Gastrocnemius medialis (tissue), 4 donors: ENCODE measurements around the gene SNX24. TPM values are rescaled to one million over a fixed set of nuclear protein-coding genes. Genes with fewer than 3 reads are reported as not detected.
A peak's percentile ranks its signal among the peaks of the same experiment; 100 is the strongest.

Experiments
- ATAC-seq, 2 donors: fragments of 150-250 bp; one replicate each; pipeline ENCODE4 v1.9.1; 2016
- DNase-seq, 2 donors: peaks; one replicate each; pipeline ENCODE4 v3.0.0-alpha.2; 2019
- H3K27ac ChIP-seq, 4 donors: fragments of 200-600 bp; sonication (generic); 1 replicate in 1 of 4; 2 replicates in 3 of 4; pipeline ENCODE4 v1.5.1; 2016 to 2018; ENCODE audit warnings: mild to moderate bottlenecking in 2 of 4, moderate library complexity in 1 of 4
- H3K27me3 ChIP-seq, 3 donors: fragments of 200-600 bp; sonication (generic) in 2 of 3; 1 replicate in 1 of 3; 2 replicates in 2 of 3; pipeline versions ENCODE4 v1.5.1 to v1.6.0; 2016 to 2019; ENCODE audit warnings: mild to moderate bottlenecking in 1 of 3, moderate library complexity in 1 of 3
- H3K36me3 ChIP-seq, 2 donors: fragments of 200-600 bp; sonication (generic) in 1 of 2; one replicate each; pipeline ENCODE4 v1.5.1; 2017 to 2018
- H3K4me1 ChIP-seq, 2 donors: fragments of 200-600 bp; sonication (generic) in 1 of 2; one replicate each; pipeline ENCODE4 v1.5.1; 2016 to 2017; ENCODE audit warnings: mild to moderate bottlenecking in 2 of 2
- H3K4me3 ChIP-seq, 4 donors: fragments of 200-600 bp; sonication (generic) in 3 of 4; 1 replicate in 1 of 4; 2 replicates in 3 of 4; pipeline ENCODE4 v1.5.1; 2016 to 2019; ENCODE audit warnings: mild to moderate bottlenecking in 2 of 4
- H3K9me3 ChIP-seq, 3 donors: fragments of 200-600 bp; sonication (generic) in 2 of 3; 1 replicate in 1 of 3; 2 replicates in 2 of 3; pipeline ENCODE4 v1.5.1; 2016 to 2019
- CTCF ChIP-seq, 5 experiments: fragments of 450-650 bp in 3 of 5; fragments of 200-600 bp in 2 of 5; sonication (generic) in 2 of 5; IDR thresholded peaks in 4 of 5; conservative IDR thresholded peaks in 1 of 5; 1 replicate in 4 of 5; 2 replicates in 1 of 5; pipeline ENCODE4 v1.5.1; 2016 to 2019; ENCODE audit warnings: antibody characterized with exemption in 5 of 5, mild to moderate bottlenecking in 3 of 5, moderate library complexity in 3 of 5
- POLR2A ChIP-seq, 2 donors: fragments of 450-650 bp; IDR thresholded peaks; one replicate each; pipeline ENCODE4 v1.6.1; 2017; ENCODE audit warnings: antibody characterized with exemption in 2 of 2, mild to moderate bottlenecking in 2 of 2, moderate library complexity in 2 of 2
- in situ Hi-C, 4 donors: fragments of 200-750 bp; cut with MboI; loops; one replicate each; pipeline versions ENCODE4 v1.15.0 to v1.8.0; 2017; ENCODE audit warnings: low sequenced_read_pairs in 4 of 4
- intact Hi-C: fragments of 100-400 bp; cut with DNase I; formaldehyde crosslinking; loops from one replicate; pipeline ENCODE4 v1.15.1; 2023; ENCODE audit warnings: low total_unique reads
- total RNA-seq, 4 donors: library from RNA; depleted of rRNA; stranded (reverse); fragments of >200 nt; gene quantifications; one replicate each; pipeline versions ENCODE4 v1.1.0 to v1.2.3, GENCODE V29; 2016

The SNX24 gene
- total RNA-seq, 4 donors from 2014 or later = 6.9 to 17.8 (median 10.6) TPM

- no peaks in the 10 kb centered on the region for H3K9me3 ChIP-seq
- intact Hi-C loops (no loop called here), in situ Hi-C loops (no loop called here)
- no peaks in the 10 kb centered on the region for H3K4me1 ChIP-seq
- H3K27me3 ChIP-seq = no peaks in the 10 kb centered on the region
- no peaks in the 10 kb centered on the region for H3K36me3 ChIP-seq
- no peak for ATAC-seq
- no peak for TF ChIP-seq CTCF (IDR thresholded peaks at IDR 0.05 in 4 of 5, conservative IDR thresholded peaks at IDR 0.05 in 1 of 5)
- no peak overlapping the region for H3K4me3 ChIP-seq
- H3K27ac ChIP-seq = no peak overlapping the region
- DNase-seq = no peak
These were observed 49.7 kb downstream of the SNX24 start for GRCh38 chr5:122895141-122895540.

- Histone ChIP-seq H3K9me3 (no peaks in the 10 kb centered on the region), H3K27me3 (no peaks in the 10 kb centered on the region), H3K4me1 (no peaks in the 10 kb centered on the region), H3K4me3 (no peak overlapping the region), H3K36me3 (no peaks in the 10 kb centered on the region), H3K27ac (no peak overlapping the region)
- intact Hi-C loops = no loop called here
- no peak for ATAC-seq
- no peak for DNase-seq
- in situ Hi-C loops = no loop called here
- TF ChIP-seq POLR2A (IDR thresholded peaks at IDR 0.05) = no peak
- TF ChIP-seq CTCF (IDR thresholded peaks at IDR 0.05 in 4 of 5, conservative IDR thresholded peaks at IDR 0.05 in 1 of 5) = peak in 3 of 5 experiments; percentile 7 to 54 (median 45)
These were observed 51.3 kb downstream of the SNX24 start for GRCh38 chr5:122896598-122897282.

- Histone ChIP-seq H3K36me3 (no peaks in the 10 kb centered on the region), H3K27ac (no peak overlapping the region), H3K27me3 (no peaks in the 10 kb centered on the region), H3K4me1 (no peaks in the 10 kb centered on the region), H3K9me3 (no peaks in the 10 kb centered on the region), H3K4me3 (no peak overlapping the region)
- DNase-seq (no peak), ATAC-seq (no peak)
- intact Hi-C loops (no loop called here), in situ Hi-C loops (no loop called here)
- TF ChIP-seq CTCF (IDR thresholded peaks at IDR 0.05 in 4 of 5, conservative IDR thresholded peaks at IDR 0.05 in 1 of 5) (no peak), POLR2A (IDR thresholded peaks at IDR 0.05) (no peak)
These were observed 51.8 kb downstream of the SNX24 start for GRCh38 chr5:122897283-122897602.

- TF ChIP-seq CTCF (IDR thresholded peaks at IDR 0.05 in 4 of 5, conservative IDR thresholded peaks at IDR 0.05 in 1 of 5) (no peak), POLR2A (IDR thresholded peaks at IDR 0.05) (no peak)
- intact Hi-C loops (no loop called here), in situ Hi-C loops (no loop called here)
- H3K27me3 ChIP-seq = no peaks in the 10 kb centered on the region
- no peaks in the 10 kb centered on the region for H3K36me3 ChIP-seq
- no peak overlapping the region for H3K4me3 ChIP-seq
- H3K9me3 ChIP-seq = no peaks in the 10 kb centered on the region
- no peak for ATAC-seq
- no peak for DNase-seq
- no peak overlapping the region for H3K27ac ChIP-seq
- no peaks in the 10 kb centered on the region for H3K4me1 ChIP-seq
These were observed 55.9 kb downstream of the SNX24 start for GRCh38 chr5:122901346-122901745.

GRCh38 chr5:122902263-122902662 lies 56.9 kb downstream of the SNX24 start:
- DNase-seq = no peak
- no peaks in the 10 kb centered on the region for H3K4me1 ChIP-seq
- H3K4me3 ChIP-seq = no peak overlapping the region
- no peaks in the 10 kb centered on the region for H3K27me3 ChIP-seq
- ATAC-seq = no peak
- TF ChIP-seq CTCF (IDR thresholded peaks at IDR 0.05 in 4 of 5, conservative IDR thresholded peaks at IDR 0.05 in 1 of 5) (no peak), POLR2A (IDR thresholded peaks at IDR 0.05) (no peak)
- no peaks in the 10 kb centered on the region for H3K36me3 ChIP-seq
- intact Hi-C loops (no loop called here), in situ Hi-C loops (no loop called here)
- H3K9me3 ChIP-seq = no peaks in the 10 kb centered on the region
- H3K27ac ChIP-seq = no peak overlapping the region
